AG10803 (cell line): Measurements from ENCODE around the gene KRTAP12-2.
"Not testable (repeated sequence)": the region's sequence is repeated elsewhere in the genome, so short reads cannot be mapped to it uniquely, and the experiment has no call there.

ENCODE experiments used
- DNase-seq: peaks from one replicate; pipeline ENCODE4 v3.0.0; 2010; ENCODE audit warnings: low read depth
- H3K4me3 ChIP-seq: 2 replicates; pipeline ENCODE4 v1.5.1; 2011; ENCODE audit warnings: mild to moderate bottlenecking, low read length, control low read depth
- CTCF ChIP-seq: conservative IDR thresholded peaks from 2 replicates; pipeline ENCODE4 v1.5.1; 2011; ENCODE audit warnings: mild to moderate bottlenecking, low read length, control low read depth, inconsistent platforms

KRTAP12-2 gene

DNA sequence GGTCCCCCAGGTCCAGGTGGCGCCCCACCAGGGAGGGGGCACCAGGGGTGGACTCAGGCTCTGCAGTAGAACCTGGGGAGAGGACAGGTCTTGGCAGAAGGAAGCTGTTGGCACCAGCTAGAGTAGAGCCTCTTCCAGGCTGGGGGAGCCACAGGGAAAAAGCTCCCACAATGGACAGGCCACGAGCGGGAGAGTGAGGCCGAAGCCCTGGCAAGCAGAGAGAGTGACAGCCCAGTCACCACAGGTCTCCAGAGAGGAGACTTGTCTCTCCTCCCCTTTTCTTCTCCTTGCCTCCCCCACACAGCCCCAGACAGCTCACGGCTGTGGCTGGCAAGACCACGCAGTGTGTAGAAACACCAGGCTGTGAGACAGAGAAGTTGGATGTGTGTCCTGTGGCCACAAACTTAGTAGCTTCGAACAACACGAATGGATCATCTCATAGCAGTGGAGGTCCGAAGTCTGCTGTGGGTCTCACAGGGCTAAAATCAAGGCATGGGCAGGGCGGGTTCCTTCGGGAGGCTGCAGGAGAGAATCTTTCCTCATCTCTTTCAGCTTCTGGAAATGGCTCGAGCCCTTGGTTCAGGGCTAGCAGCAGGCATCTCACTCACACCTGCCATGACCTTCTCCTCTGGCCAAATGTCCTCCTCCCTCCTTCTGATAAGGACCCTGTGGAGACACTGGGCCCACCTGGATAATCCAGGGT lies 15.6 kb downstream of the KRTAP12-2 start:
- no peak for TF ChIP-seq CTCF
- H3K4me3 ChIP-seq, result no peak overlapping the region
- DNase-seq, result no peak

DNA sequence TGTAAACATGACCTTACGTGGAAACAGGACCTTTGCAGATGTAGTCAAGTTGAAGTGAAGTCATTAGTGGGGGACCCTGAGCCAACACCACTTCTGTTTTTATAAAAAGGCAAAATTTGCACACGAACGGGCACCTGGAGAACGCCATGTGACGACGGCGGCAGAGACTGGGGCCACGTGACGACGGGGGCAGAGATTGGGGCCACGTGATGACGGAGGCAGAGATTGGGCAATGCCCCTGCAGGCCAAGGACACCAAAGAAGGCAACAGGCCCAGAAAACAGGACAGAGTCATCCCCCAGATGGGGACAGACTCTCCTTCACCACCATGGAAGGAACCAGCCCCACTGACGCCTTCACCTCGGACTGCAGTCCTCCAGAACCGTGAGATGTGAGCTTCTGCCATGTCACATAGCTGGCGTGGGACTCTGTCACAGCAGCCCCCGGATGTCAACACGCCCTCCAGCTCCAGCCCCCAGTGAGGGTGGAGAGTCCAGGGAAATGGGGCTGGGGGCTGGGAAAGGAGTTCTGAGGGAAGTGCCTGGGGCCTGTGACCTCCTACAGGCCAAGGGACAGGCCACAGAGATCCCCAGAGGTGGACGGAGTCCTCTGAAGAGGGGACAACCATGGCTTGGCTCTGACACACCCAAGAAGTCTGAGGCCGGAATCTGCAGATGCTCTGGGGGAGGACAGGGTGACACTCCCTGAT lies 16.3 kb downstream of the KRTAP12-2 start:
- TF ChIP-seq CTCF, result no peak
- H3K4me3 ChIP-seq, result no peak overlapping the region
- no peak for DNase-seq

GRCh38 chr21:44649521-44650100 lies 17.1 kb downstream of the KRTAP12-2 start:
- H3K4me3 ChIP-seq, result no peak overlapping the region
- TF ChIP-seq CTCF, result no peak
- no peak for DNase-seq

GRCh38 chr21:44648557-44649311 lies 18.0 kb downstream of the KRTAP12-2 start:
- H3K4me3 ChIP-seq, result no peak overlapping the region
- no peak for DNase-seq
- TF ChIP-seq CTCF, result no peak

GRCh38 chr21:44647222-44647552 lies 19.5 kb downstream of the KRTAP12-2 start:
- H3K4me3 ChIP-seq, result no peak overlapping the region
- TF ChIP-seq CTCF, result no peak
- no peak for DNase-seq

DNA sequence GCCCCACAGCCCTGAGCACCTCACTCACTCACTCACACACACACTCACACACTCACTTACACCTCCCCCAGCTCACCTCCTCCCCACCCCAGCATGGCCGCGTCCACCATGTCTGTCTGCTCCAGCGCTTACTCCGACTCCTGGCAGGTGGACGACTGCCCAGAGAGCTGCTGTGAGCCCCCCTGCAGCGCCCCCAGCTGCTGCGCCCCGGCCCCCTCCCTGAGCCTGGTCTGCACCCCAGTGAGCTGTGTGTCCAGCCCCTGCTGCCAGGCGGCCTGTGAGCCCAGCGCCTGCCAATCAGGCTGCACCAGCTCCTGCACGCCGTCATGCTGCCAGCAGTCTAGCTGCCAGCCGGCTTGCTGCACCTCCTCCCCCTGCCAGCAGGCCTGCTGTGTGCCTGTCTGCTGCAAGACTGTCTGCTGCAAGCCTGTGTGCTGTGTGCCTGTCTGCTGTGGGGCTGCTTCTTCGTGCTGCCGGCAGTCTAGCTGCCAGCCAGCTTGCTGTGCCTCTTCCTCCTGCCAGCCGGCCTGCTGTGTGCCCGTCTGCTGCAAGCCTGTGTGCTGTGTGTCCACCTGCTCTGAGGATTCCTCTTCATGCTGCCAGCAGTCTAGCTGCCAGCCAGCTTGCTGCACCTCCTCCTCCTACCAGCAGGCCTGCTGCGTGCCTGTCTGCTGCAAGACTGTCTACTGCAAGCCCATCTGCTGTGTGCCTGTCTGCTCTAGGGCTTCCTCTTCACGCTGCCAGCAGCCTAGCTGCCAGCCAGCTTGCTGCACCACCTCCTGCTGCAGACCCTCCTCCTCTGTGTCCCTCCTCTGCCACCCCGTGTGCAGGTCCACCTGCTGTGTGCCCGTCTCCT lies 20.1 kb downstream of the KRTAP12-2 start, which contains the start of gene KRTAP10-11:
Gene KRTAP10-11, plus strand, starts transcription at position 49 of the 856 bp plus-strand sequence. Its CDS starts 45 bp downstream, at position 94.
- H3K4me3 ChIP-seq, DNase-seq: not testable (repeated sequence)
